Measurements from ENCODE around the gene PLBD1. TPM values are rescaled to one million over a fixed set of nuclear protein-coding genes. Genes with fewer than 3 reads are reported as not detected.

The PLBD1 gene
- total RNA-seq, 2 experiments from 2014 or later, result not detected

DNA sequence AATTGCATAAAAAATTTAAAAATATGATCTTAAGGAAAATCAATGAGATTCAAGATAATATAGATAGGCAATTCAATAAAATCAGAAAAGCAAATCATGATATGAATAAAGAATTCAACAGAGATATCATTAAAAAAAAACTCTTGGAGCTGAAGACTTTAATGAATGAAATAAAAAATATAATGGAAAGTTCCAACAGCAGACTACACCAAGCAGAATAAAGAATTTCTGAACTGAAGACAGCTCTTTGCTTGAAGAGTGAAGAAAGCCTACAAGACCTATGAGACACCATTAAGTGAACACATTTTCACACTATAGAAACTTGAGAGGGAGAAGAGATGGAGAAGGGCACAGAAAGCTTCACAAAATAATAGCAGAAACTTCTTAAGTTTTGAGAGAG is 45.9 kb downstream of the PLBD1 start:
- Mint-ChIP-seq H3K27ac (no peak overlapping the region), H3K27me3 (peaks cover 8% of the 10 kb centered on the region), H3K4me3 (no peak overlapping the region), H3K9me3 (peaks cover 27% of the 10 kb centered on the region), H3K4me1 (no peaks in the 10 kb centered on the region), H3K36me3 (ENCODE audit: low read depth) (no peaks in the 10 kb centered on the region)
- ChIA-PET POLR2A (no interaction called here), CTCF (no interaction called here)
- no peak for DNase-seq

DNA sequence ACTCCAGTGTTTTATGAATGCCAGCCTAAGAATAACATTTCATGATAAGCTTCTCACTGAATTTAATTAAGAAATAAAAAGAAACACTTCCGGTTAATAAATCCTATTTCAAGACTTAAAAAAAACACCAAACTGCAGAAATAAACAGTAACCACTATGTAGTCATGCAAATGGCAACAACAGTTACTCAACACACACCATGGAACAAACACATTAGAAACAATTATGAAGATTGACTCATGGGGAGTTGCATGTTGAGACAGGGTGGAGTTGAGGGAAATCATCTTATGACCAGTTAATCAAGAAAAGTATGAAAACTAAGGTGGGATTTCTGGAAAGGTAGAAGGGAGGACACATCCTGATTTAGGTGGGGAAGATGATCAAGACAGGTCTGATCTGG is 52.7 kb downstream of the PLBD1 start:
- Mint-ChIP-seq H3K4me3 (no peak overlapping the region), H3K36me3 (ENCODE audit: low read depth) (no peaks in the 10 kb centered on the region), H3K27ac (no peak overlapping the region), H3K27me3 (no peaks in the 10 kb centered on the region), H3K4me1 (no peaks in the 10 kb centered on the region), H3K9me3 (peaks cover 3% of the 10 kb centered on the region)
- ChIA-PET CTCF (interaction anchor here (0.7 kb wide), 1 partner anchor 574 kb away, joined by 3 read pairs; no protein-coding TSS in a partner anchor), POLR2A (no interaction called here)
- DNase-seq, result no peak

DNA sequence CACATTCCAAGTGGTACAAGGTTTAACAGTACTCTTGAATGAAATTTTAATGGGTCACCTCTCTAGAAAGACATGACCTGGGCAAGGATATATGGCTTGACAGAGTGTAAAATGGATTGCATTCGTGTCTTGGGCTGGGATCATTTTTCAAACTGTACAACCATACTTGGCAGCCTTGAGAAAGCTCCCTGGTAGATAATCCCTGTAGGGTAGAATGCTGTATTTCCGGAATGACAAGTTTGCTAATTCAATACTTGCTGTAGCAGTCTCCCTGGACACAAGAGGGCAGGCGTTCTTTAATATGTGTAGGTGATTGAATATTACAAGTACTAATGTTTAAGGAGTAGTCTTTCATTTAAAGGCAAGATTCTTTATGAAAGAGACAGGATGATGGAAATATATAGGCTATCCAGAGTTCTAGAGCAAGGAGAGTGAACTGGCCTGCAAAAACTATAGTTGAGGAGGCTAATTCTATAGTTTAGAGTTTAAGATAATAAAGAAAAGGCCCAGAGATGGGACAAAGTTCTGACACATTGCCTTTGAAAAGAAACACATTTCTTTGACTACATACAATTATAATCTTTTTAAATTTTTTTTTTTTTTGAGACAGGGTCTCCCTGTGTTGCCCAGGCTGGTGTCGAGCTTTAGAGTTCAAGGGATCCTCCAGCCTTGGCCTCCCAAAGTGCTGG is 53.4 kb downstream of the PLBD1 start:
- no peak overlapping the region for H3K27ac Mint-ChIP-seq
- no peaks in the 10 kb centered on the region for H3K4me1 Mint-ChIP-seq
- H3K9me3 Mint-ChIP-seq, result no peaks in the 10 kb centered on the region
- ChIA-PET POLR2A (no interaction called here), CTCF (interaction anchor here (0.7 kb wide), 1 partner anchor 573 kb away, joined by 3 read pairs; no protein-coding TSS in a partner anchor)
- no peak for DNase-seq
- no peaks in the 10 kb centered on the region for H3K27me3 Mint-ChIP-seq
- H3K4me3 Mint-ChIP-seq, result no peak overlapping the region
- no peaks in the 10 kb centered on the region for H3K36me3 Mint-ChIP-seq (ENCODE audit: low read depth)

DNA sequence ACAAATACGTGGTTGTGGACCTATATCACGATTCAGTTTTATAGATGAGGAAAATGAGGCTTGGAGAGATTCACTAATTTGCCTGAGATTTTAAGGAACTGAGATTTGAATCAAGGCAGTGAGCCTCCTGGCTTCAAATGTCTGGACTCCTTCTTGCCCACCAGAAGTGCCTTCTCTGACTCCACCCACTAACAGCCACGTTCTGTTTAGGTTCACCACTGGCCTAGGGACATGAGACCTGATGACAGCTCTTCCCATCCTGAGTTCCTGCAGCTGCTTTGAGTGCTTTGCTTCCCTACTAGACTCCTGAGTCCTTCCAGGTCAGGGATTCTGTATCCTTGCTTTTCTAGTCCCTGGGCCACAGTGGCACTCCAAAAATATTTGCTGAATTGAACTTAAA is 57.1 kb downstream of the PLBD1 start:
- ChIA-PET POLR2A (no interaction called here), CTCF (no interaction called here)
- no peaks in the 10 kb centered on the region for H3K9me3 Mint-ChIP-seq
- no peaks in the 10 kb centered on the region for H3K27me3 Mint-ChIP-seq
- H3K36me3 Mint-ChIP-seq (ENCODE audit: low read depth), result peaks cover 7% of the 10 kb centered on the region
- no peak overlapping the region for H3K27ac Mint-ChIP-seq
- no peak overlapping the region for H3K4me3 Mint-ChIP-seq
- no peak for DNase-seq
- H3K4me1 Mint-ChIP-seq, result no peaks in the 10 kb centered on the region

DNA sequence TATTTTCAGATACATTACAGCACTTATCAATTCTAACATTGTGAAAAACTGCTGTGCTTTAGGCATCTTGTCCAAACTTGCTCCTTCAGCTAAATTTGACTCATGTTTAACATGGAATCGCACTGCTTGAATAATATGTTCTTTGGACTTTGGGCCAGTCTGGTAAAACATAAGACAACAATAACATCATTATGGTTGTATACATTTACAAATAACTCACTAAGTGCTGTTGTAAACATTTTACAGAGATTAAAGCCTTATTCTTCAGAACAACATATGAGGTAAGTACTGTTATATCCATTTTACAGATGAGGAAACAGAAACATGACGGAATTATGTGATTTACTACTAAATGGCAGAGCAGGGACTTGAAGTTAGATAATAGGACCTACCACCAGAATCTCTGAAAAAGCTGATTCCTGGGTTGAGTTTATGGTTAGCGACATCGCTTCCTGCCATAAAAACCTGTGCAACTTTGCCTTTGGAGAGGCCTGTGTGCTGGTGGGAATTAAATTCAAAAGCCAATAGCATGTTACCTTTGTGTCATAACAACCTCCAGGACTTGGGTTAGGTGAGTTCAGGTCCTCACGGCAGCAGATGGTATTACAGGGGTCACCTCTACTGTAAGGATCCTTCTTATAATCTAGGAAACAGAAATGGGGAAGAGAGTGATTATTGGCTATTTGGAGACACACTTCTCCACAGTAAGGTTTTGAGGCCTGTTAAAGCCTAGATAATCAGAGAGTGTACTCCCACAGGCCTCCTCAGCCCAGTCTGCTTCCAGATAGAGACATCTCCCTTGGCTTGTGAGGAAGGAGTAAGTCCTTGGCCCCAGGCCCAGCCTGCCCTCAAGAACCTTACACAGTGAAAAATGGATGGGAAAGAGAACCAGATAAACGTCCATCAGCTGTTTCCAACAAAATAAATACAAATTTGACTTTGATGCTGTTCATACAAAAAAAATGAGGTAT is 61.8 kb downstream of the PLBD1 start:
- ChIA-PET POLR2A (no interaction called here), CTCF (no interaction called here)
- Mint-ChIP-seq H3K27me3 (no peaks in the 10 kb centered on the region), H3K36me3 (ENCODE audit: low read depth) (peaks cover 38% of the 10 kb centered on the region), H3K4me3 (no peak overlapping the region), H3K27ac (no peak overlapping the region), H3K4me1 (no peaks in the 10 kb centered on the region), H3K9me3 (no peaks in the 10 kb centered on the region)
- no peak for DNase-seq

DNA sequence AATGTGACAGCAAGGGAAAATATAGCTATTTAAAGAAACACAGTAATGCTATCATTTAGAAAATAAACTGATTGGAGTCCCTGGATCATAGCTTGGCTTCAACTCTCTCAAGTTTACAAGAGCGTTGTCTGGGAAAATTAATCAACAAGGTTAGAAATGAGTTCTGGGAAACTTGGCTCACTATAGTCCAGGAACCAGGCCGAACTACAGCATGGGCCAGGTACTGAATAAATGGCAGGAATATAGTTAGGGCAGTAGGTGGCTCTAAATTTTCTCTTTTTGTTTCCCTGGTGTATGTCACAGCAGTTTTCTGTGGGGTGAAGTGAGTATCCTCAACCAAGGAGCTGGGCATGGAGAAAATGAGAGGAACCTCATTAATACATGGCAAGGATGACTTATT is 72.4 kb downstream of the PLBD1 start:
- no peak overlapping the region for H3K4me3 Mint-ChIP-seq
- H3K9me3 Mint-ChIP-seq, result no peaks in the 10 kb centered on the region
- ChIA-PET POLR2A (interaction anchor here (1.2 kb wide), 1 partner anchor 19 kb away, joined by 3 read pairs; no protein-coding TSS in a partner anchor), CTCF (no interaction called here)
- H3K27me3 Mint-ChIP-seq, result no peaks in the 10 kb centered on the region
- no peak overlapping the region for H3K27ac Mint-ChIP-seq
- no peak for DNase-seq
- H3K4me1 Mint-ChIP-seq, result peaks cover 9% of the 10 kb centered on the region
- H3K36me3 Mint-ChIP-seq (ENCODE audit: low read depth), result peaks cover 89% of the 10 kb centered on the region

DNA sequence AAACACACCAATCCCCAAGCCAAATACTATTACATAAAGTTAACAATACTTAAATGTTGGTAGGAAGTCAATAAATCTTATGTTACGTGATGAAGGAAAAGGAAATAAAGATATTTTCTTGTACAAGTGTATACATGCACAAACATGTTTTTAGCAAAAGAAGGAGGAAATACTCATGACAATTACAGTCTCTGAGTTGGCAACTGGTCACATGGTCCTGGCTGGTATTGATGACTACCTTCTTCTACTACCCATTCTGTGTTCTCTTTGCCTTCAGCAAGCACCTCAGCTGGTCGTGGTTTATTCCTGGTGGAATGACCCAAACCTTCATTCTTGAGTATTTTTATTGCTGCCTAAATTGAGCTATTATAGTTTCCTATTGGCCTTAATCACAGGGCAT is 84.8 kb downstream of the PLBD1 start:
- Mint-ChIP-seq H3K4me3 (no peak overlapping the region), H3K36me3 (ENCODE audit: low read depth) (peaks cover 93% of the 10 kb centered on the region), H3K27me3 (no peaks in the 10 kb centered on the region), H3K27ac (peak overlapping the region; percentile 2), H3K9me3 (no peaks in the 10 kb centered on the region), H3K4me1 (peaks cover 4% of the 10 kb centered on the region)
- ChIA-PET POLR2A (no interaction called here), CTCF (no interaction called here)
- no peak for DNase-seq

DNA sequence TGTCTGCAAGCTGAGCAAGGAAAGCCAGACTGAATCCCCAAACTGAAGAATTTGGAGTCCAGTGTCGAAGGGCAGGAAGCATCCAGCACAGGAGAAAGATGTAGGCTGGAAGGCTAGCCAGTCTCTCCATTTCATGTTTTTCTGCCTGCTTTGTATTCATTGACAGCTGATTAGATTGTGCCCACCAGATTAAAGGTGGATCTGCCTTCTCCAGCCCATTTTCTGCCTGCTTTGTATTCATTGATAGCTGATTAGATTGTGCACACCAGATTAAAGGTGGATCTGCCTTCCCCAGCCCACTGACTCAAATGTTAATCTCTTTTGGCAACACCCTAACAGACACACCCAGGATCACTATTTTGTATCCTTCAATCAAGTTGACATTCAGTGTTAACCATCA is 85.3 kb downstream of the PLBD1 start:
- H3K9me3 Mint-ChIP-seq, result no peaks in the 10 kb centered on the region
- DNase-seq, result no peak
- H3K4me1 Mint-ChIP-seq, result peaks cover 4% of the 10 kb centered on the region
- H3K4me3 Mint-ChIP-seq, result no peak overlapping the region
- no peaks in the 10 kb centered on the region for H3K27me3 Mint-ChIP-seq
- ChIA-PET POLR2A (no interaction called here), CTCF (no interaction called here)
- H3K27ac Mint-ChIP-seq, result peak overlapping the region; percentile 2
- H3K36me3 Mint-ChIP-seq (ENCODE audit: low read depth), result peaks cover 93% of the 10 kb centered on the region

DNA sequence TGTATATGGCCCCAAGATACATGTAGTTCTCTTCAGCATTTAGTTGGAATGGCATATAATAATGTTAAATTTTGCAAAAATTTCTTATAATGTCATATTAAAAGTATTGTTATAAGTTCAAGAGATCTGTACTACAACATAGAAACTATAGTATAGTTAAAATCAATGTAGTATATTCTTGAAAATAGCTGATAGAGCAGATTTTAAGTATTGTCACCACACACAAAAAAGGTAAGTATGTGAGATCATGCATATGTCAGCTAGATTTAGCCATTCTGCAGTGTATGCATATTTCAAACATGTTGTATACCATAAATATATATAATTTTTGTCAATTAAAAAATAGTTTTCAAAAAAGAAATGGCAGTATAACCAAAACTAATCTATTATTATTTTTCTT is 86.5 kb downstream of the PLBD1 start:
- Mint-ChIP-seq H3K27me3 (no peaks in the 10 kb centered on the region), H3K27ac (no peak overlapping the region), H3K4me1 (peaks cover 4% of the 10 kb centered on the region), H3K9me3 (no peaks in the 10 kb centered on the region), H3K4me3 (no peak overlapping the region), H3K36me3 (ENCODE audit: low read depth) (peaks cover 87% of the 10 kb centered on the region)
- no peak for DNase-seq
- POLR2A ChIA-PET, result no interaction called here
- CTCF ChIA-PET, result no interaction called here

DNA sequence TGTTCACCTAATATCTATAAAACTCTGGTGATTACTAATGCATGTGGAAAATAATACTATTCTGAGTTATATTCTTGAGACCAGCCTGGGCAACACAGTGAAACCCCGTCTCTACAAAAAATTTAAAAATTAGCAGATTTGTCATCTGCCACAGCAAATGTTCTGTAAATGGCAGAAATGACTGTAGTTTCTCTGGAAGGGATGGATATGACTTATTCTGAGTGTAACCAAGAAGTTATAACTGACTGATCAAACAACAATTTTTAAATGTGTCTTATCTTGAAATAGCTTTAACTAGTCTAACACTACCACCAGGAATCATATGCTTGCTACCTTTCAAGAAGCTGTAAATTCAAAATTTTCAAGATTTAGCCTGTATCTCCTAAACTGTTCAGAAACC is 88.7 kb downstream of the PLBD1 start:
- Mint-ChIP-seq H3K4me3 (no peak overlapping the region), H3K4me1 (peaks cover 8% of the 10 kb centered on the region), H3K9me3 (peaks cover 5% of the 10 kb centered on the region), H3K27me3 (no peaks in the 10 kb centered on the region), H3K36me3 (ENCODE audit: low read depth) (peaks cover 84% of the 10 kb centered on the region), H3K27ac (no peak overlapping the region)
- POLR2A ChIA-PET, result no interaction called here
- DNase-seq, result no peak
- CTCF ChIA-PET, result no interaction called here

DNA sequence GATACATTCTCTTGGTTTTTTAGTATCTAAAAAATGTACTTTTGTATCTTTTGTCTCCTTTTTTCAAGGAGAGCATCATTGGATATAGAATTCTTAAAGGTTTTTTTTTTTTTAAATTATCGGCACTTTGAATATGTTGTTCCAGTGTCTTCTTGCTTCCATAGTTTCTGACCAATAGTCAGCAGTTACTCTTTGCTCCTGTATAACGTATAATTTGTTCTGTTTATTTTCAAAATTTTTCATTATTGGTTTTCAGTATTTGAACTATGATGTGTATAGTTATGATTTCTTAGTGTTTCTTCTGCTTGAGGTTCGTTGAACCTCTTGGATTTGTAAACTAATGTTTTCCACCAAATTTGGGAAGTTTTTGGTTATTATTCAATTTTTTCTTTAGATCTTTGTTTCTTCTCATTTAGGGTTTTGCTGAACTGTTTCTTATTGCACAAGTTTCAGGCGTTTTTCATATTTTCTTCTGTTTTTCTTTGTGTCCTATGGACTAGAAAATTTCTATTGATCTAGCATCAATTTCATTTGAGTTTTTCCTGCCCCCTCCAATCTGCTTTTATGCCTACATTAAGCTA is 93.9 kb downstream of the PLBD1 start:
- no peak for DNase-seq
- Mint-ChIP-seq H3K4me3 (no peak overlapping the region), H3K4me1 (peaks cover 8% of the 10 kb centered on the region), H3K9me3 (peaks cover 33% of the 10 kb centered on the region), H3K27me3 (no peaks in the 10 kb centered on the region), H3K27ac (no peak overlapping the region), H3K36me3 (ENCODE audit: low read depth) (peaks cover 85% of the 10 kb centered on the region)
- ChIA-PET CTCF (interaction anchor here (0.7 to 1.6 kb wide), 2 partner anchors 108 to 216 kb away, joined by 3 to 4 read pairs; partner anchors contain the start of gene ATF7IP), POLR2A (no interaction called here)

DNA sequence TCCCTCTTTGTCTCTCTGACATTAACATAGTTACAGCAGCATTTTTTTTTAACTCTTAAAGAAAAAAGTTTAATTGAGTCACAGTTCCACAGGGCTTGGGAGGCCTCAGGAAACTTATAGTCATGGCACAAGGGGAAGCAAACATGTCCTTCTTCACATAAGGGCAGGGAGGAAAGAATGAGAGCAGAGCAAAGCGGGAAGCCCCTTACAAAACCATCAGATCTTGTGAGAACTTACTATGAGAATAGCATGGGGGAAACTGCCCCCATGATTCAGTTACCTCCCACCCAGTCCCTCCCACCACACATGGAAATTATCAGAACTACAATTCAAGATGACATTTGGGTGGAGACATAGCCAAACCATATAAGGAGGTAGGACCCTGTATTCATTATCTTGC is 96.2 kb downstream of the PLBD1 start:
- POLR2A ChIA-PET, result no interaction called here
- H3K4me3 Mint-ChIP-seq, result no peak overlapping the region
- H3K36me3 Mint-ChIP-seq (ENCODE audit: low read depth), result peaks cover 86% of the 10 kb centered on the region
- no peak overlapping the region for H3K27ac Mint-ChIP-seq
- H3K9me3 Mint-ChIP-seq, result peaks cover 33% of the 10 kb centered on the region
- CTCF ChIA-PET, result no interaction called here
- peaks cover 4% of the 10 kb centered on the region for H3K4me1 Mint-ChIP-seq
- no peaks in the 10 kb centered on the region for H3K27me3 Mint-ChIP-seq
- DNase-seq, result no peak

DNA sequence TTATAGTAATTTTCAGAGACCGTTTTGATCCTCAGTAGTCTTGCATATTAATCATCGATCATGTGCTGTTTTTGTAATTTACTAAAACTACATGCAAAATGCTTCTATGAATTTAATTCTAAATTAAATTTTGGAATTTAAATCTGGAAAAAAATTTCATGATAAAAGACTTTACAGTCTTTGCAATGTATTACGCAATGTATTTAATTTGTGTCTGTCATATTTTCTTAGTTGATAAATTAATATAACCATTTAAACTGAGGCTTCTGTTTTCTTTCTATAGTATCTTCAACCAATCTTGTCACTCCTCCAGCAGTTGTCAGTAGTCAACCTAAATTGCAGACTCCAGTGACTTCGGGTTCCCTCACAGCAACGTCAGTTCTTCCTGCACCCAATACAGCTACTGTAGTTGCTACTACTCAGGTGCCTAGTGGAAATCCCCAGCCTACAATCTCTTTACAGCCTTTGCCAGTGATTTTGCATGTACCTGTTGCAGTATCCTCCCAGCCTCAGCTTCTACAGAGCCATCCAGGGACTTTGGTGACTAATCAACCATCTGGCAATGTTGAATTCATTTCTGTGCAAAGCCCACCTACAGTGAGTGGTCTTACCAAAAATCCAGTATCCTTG is 107.4 kb downstream of the PLBD1 start:
- Mint-ChIP-seq H3K4me1 (peaks cover 6% of the 10 kb centered on the region), H3K9me3 (no peaks in the 10 kb centered on the region), H3K36me3 (ENCODE audit: low read depth) (peaks cover 63% of the 10 kb centered on the region), H3K4me3 (no peak overlapping the region), H3K27ac (no peak overlapping the region), H3K27me3 (no peaks in the 10 kb centered on the region)
- CTCF ChIA-PET, result no interaction called here
- no peak for DNase-seq
- POLR2A ChIA-PET, result no interaction called here
